Trophoblast cell (in vitro differentiated cells and primary cell): ENCODE results near the gene JMJD8. TPM values are rescaled to one million over a fixed set of nuclear protein-coding genes. Genes with fewer than 3 reads are reported as not detected.
A peak's percentile ranks its signal among the peaks of the same experiment; 100 is the strongest.

Source experiments
- DNase-seq, 2 donors: peaks; one replicate each; pipeline ENCODE4 v3.0.0-alpha.2; 2016
- H2AFZ ChIP-seq: 2 replicates; pipeline ENCODE4 v1.6.1; 2013; ENCODE audit warnings: low read length, moderate library complexity, mild to moderate bottlenecking; ENCODE audit not compliant: insufficient read depth, poor library complexity
- H2AK5ac ChIP-seq: 2 replicates; pipeline ENCODE4 v1.6.1; 2013; ENCODE audit warnings: mild to moderate bottlenecking, low read length
- H2BK120ac ChIP-seq: 2 replicates; pipeline ENCODE4 v1.6.1; 2013; ENCODE audit warnings: low read length, mild to moderate bottlenecking, moderate library complexity; ENCODE audit not compliant: insufficient read depth, poor library complexity
- H2BK12ac ChIP-seq: 2 replicates; pipeline ENCODE4 v1.6.1; 2013; ENCODE audit warnings: mild to moderate bottlenecking, low read length, moderate library complexity
- H2BK5ac ChIP-seq: 2 replicates; pipeline ENCODE4 v1.6.1; 2013; ENCODE audit warnings: low read length, low read depth, moderate library complexity, mild to moderate bottlenecking; ENCODE audit not compliant: poor library complexity
- H3K14ac ChIP-seq: 2 replicates; pipeline ENCODE4 v1.6.1; 2013; ENCODE audit warnings: mild to moderate bottlenecking, low read length
- H3K18ac ChIP-seq: 2 replicates; pipeline ENCODE4 v1.6.1; 2013; ENCODE audit warnings: mild to moderate bottlenecking, low read length
- H3K23ac ChIP-seq: 2 replicates; pipeline ENCODE4 v1.6.1; 2013; ENCODE audit warnings: low read length
- H3K27ac ChIP-seq: 2 replicates; pipeline ENCODE4 v1.5.1; 2013; ENCODE audit warnings: low read depth, mild to moderate bottlenecking, inconsistent platforms, low read length, moderate library complexity
- H3K27me3 ChIP-seq: 2 replicates; pipeline ENCODE4 v1.6.1; 2013; ENCODE audit warnings: inconsistent platforms, mild to moderate bottlenecking, low read length, moderate library complexity; ENCODE audit not compliant: insufficient read depth
- H3K36me3 ChIP-seq, 2 experiments: 1 replicate in 1 of 2; 2 replicates in 1 of 2; pipeline ENCODE4 v1.6.1; 2013; ENCODE audit warnings: low read length in 2 of 2, mild to moderate bottlenecking in 2 of 2, moderate library complexity in 1 of 2; ENCODE audit not compliant: insufficient read depth in 2 of 2, control insufficient read depth in 1 of 2
- H3K4ac ChIP-seq: 2 replicates; pipeline ENCODE4 v1.6.1; 2013; ENCODE audit warnings: low read depth, mild to moderate bottlenecking, low read length, moderate library complexity
- H3K4me1 ChIP-seq, 2 experiments: 1 replicate in 1 of 2; 2 replicates in 1 of 2; pipeline ENCODE4 v1.6.1; 2013; ENCODE audit warnings: low read length in 2 of 2, mild to moderate bottlenecking in 2 of 2, moderate library complexity in 1 of 2; ENCODE audit not compliant: insufficient read depth in 2 of 2, control insufficient read depth in 1 of 2
- H3K4me2 ChIP-seq: 2 replicates; pipeline ENCODE4 v1.6.1; 2013; ENCODE audit warnings: inconsistent platforms, mild to moderate bottlenecking, low read length, moderate library complexity
- H3K4me3 ChIP-seq: 2 replicates; pipeline ENCODE4 v1.5.1; 2013; ENCODE audit warnings: mild to moderate bottlenecking, low read depth, low read length, inconsistent platforms
- H3K79me1 ChIP-seq: one replicate; pipeline ENCODE4 v1.6.1; 2013; ENCODE audit warnings: low read length
- H3K79me2 ChIP-seq: 2 replicates; pipeline ENCODE4 v1.6.1; 2013; ENCODE audit warnings: low read length, mild to moderate bottlenecking; ENCODE audit not compliant: control insufficient read depth, insufficient read depth, poor library complexity
- H3K9ac ChIP-seq: 2 replicates; pipeline ENCODE4 v1.6.1; 2013; ENCODE audit warnings: mild to moderate bottlenecking, low read length
- H3K9me3 ChIP-seq: 2 replicates; pipeline ENCODE4 v1.6.1; 2013; ENCODE audit warnings: low read depth, mild to moderate bottlenecking, control low read depth, inconsistent platforms, low read length; ENCODE audit not compliant: insufficient read depth
- H4K12ac ChIP-seq: 2 replicates; pipeline ENCODE4 v1.6.1; 2013; ENCODE audit warnings: low read depth, mild to moderate bottlenecking, low read length, moderate library complexity
- H4K8ac ChIP-seq: 2 replicates; pipeline ENCODE4 v1.6.1; 2013; ENCODE audit warnings: low read depth, mild to moderate bottlenecking, low read length, moderate library complexity
- H4K91ac ChIP-seq: one replicate; pipeline ENCODE4 v1.6.1; 2013; ENCODE audit warnings: low read depth, mild to moderate bottlenecking, low read length, moderate library complexity
- whole genome bisulfite sequencing: extraction: QIAGEN DNeasy Blood & Tissue Kit; methylation state at CpG from one replicate; pipeline ENCODE4 v1.1.7; 2013; ENCODE audit warnings: missing lambda C conversion rate; ENCODE audit not compliant: insufficient read length, insufficient coverage; ENCODE audit errors: extremely low coverage; 5-methylcytosine and 5-hydroxymethylcytosine counted together
- polyA plus RNA-seq: library from polyadenylated mRNA; stranded (reverse); fragments of 200-250 nt; gene quantifications from 2 replicates; pipeline ENCODE4 v1.2.3, GENCODE V29; 2013

JMJD8 gene, protein sequence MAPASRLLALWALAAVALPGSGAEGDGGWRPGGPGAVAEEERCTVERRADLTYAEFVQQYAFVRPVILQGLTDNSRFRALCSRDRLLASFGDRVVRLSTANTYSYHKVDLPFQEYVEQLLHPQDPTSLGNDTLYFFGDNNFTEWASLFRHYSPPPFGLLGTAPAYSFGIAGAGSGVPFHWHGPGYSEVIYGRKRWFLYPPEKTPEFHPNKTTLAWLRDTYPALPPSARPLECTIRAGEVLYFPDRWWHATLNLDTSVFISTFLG
- 38.3 and 39.8 TPM in 2 replicates for polyA plus RNA-seq

DNA sequence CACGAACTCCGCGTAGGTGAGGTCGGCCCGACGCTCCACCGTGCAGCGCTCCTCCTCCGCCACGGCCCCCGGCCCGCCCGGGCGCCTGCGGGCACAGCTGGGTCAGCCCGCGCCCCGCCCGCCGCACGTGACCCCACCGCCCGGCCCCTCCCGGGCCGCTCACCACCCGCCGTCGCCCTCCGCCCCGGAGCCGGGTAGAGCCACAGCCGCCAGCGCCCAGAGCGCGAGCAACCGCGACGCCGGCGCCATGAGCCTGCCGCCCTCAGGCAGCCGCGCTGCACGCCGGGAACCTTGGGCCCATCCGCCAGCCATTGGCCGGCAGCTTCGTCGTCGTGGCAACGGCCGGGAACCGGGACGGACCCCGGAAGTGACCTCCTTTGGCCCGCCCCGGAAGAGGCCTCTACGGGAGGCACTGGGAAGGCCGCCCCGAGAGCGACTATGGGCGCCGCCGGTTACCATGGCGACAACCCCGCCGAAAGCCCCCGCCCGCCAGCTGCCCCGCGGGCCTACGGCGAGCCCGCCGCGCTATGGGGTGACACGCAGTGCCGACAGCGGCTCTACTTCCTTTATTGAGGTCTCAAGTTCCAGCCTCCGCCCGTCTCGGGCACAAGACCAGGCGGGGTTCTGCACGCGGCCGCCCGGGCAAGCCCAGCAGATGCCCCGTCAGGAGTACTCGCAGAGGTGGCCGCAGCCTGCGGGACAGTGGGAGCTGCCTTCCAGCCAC, at the start of gene JMJD8:
Gene JMJD8 (minus strand): TSS at position 264 of the 724 bp plus-strand sequence. CDS start 15 bp downstream, at position 249.
- peak within 1 kb of the TSS; percentile 81 for H3K9ac ChIP-seq
- peaks cover 24 to 32% of the 10 kb centered on the region in 2 experiments for H3K4me1 ChIP-seq
- peak; percentile 94 to 95 for DNase-seq
- peak within 1 kb of the TSS; percentile 90 for H3K4me2 ChIP-seq
- H3K9me3 ChIP-seq = peaks cover 6% of the 10 kb centered on the region
- H3K23ac ChIP-seq = no peak within 1 kb of the TSS
- peak within 1 kb of the TSS; percentile 60 for H3K18ac ChIP-seq
- peak within 1 kb of the TSS; percentile 59 for H3K27ac ChIP-seq
- H4K8ac ChIP-seq = peak within 1 kb of the TSS; percentile 92
- peak within 1 kb of the TSS; percentile 47 for H2BK5ac ChIP-seq
- no peaks in the 10 kb centered on the region for H3K27me3 ChIP-seq
- peak within 1 kb of the TSS; percentile 81 for H4K12ac ChIP-seq
- no CpG with 5 or more reads among the region's 91 CpGs for WGBS
- H3K14ac ChIP-seq = peak within 1 kb of the TSS; percentile 97
- peaks cover 54 to 57% of the 10 kb centered on the region in 2 experiments for H3K36me3 ChIP-seq
- peaks cover 14% of the 10 kb centered on the region for H3K79me1 ChIP-seq
- peak within 1 kb of the TSS; percentile 98 for H3K4me3 ChIP-seq
- peak within 1 kb of the TSS; percentile 92 for H4K91ac ChIP-seq
- peak within 1 kb of the TSS; percentile 18 for H3K4ac ChIP-seq
- H2AK5ac ChIP-seq = peak within 1 kb of the TSS; percentile 97
- peaks cover 21% of the 10 kb centered on the region for H3K79me2 ChIP-seq
- H2BK12ac ChIP-seq = no peak within 1 kb of the TSS
- peak within 1 kb of the TSS; percentile 70 for H2AFZ ChIP-seq
- peak within 1 kb of the TSS; percentile 55 for H2BK120ac ChIP-seq

DNA sequence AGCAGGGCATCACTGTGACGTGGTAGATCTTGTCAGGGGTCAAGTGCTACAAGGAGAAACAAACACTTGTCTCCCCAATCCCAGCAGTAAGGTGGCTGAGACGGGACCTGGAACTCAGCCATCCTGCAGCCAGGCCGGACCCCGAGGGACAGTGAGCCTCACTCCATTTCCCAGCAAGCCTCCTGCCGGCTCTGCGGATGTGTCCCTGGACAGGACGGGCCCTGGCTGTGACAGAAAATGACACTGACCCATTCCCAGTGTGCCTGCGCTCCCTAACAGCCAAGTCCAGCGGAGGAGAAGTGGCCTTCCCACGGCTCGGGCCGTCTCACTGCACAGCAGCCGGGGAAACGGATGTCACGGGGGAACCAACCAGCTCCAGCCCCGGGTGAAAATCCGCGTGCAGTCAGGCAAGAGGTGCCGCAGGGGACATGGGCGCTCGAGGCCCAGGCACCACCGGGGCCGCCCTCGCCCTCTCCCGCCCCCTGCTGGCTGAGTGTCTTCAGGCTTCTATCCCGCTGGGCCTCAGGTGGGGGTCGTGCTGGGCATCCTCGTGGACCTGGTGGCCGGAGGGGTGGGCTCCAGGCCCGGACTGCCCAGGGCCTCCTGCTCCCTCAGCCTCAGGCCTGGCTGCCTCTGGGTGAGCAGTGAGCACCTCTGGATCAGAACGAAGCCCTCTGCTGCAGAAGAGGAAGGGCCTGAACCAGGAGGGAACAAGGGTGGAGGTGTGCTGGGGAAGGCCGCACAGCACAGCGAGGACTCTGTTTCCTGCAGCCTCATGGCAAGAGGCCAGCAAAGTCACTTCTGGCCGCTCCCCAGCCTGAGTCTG, 49.5 kb upstream of the JMJD8 start:
- H3K4ac ChIP-seq = no peak overlapping the region
- no peak overlapping the region for H3K18ac ChIP-seq

DNA sequence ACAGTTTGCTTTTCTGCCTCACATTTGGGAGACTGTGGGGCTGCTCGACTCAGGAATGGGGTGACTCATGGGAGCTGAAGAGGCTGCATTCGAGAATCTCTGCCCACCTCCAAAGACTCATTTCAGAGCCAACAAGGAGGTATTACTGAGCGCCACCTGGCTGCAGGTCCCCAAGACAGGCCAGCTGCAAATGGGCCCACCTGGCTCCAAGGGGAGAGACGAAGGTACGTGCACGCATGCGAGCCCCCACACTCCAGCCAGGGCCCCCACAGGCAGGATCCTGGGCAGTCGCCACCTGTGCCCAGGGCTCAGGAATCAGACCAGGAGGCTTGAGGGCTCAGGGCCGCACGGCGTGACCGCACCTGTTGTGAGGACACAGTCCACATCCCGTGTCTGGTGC, 48.8 kb upstream of the JMJD8 start:
- no peaks in the 10 kb centered on the region for H3K79me2 ChIP-seq
- no CpG with 5 or more reads among the region's 13 CpGs for WGBS

More for the DNA sequence above, 49.5 kb upstream of the JMJD8 start:
- H2AK5ac ChIP-seq = no peak overlapping the region
- H3K79me2 ChIP-seq = no peaks in the 10 kb centered on the region
- H3K36me3 ChIP-seq = peaks cover 49 to 60% of the 10 kb centered on the region in 2 experiments
- DNase-seq = peak in 1 of 2 donors; percentile 50
- no peak overlapping the region for H3K4me2 ChIP-seq
- no peak overlapping the region for H4K8ac ChIP-seq
- no peaks in the 10 kb centered on the region for H3K9me3 ChIP-seq
- H3K14ac ChIP-seq = no peak overlapping the region
- H3K27ac ChIP-seq = no peak overlapping the region
- H4K12ac ChIP-seq = no peak overlapping the region
- peaks cover under 1% of the 10 kb centered on the region for H3K79me1 ChIP-seq
- no peak overlapping the region for H3K9ac ChIP-seq
- no peak overlapping the region for H2BK120ac ChIP-seq
- WGBS = no CpG with 5 or more reads among the region's 34 CpGs
- no peak overlapping the region for H4K91ac ChIP-seq
- no peaks in the 10 kb centered on the region for H3K27me3 ChIP-seq
- H2BK5ac ChIP-seq = no peak overlapping the region
- H3K23ac ChIP-seq = no peak overlapping the region
- H3K4me1 ChIP-seq = peaks cover under 1% of the 10 kb centered on the region in 2 experiments
- H2BK12ac ChIP-seq = no peak overlapping the region
- H2AFZ ChIP-seq = no peak overlapping the region
- no peak overlapping the region for H3K4me3 ChIP-seq

DNA sequence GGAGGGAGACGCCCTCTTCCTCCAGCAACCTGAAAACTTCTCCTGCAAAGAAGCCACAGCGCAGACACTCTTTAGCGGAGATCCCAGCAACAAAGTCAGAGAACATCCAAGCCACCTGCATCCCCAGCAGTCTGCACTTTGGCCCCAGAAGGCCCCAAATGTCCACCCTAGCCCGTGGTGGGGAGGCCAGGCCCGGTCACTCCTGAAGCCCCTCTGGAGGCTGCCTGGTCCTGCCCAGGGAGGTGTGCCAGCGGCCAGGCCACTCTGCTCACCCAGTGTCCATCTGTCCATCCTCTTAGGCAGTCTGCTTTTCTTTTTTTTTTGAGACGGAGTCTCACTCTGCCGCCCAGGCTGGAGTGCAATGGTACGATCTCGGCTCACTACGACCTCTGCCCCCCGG, 48.2 kb upstream of the JMJD8 start:
- Histone ChIP-seq H2AFZ (no peak overlapping the region), H3K27ac (no peak overlapping the region), H3K27me3 (peaks cover 5% of the 10 kb centered on the region), H3K4me1 (peaks cover 7 to 9% of the 10 kb centered on the region in 2 experiments), H3K4ac (no peak overlapping the region), H4K12ac (no peak overlapping the region), H3K23ac (no peak overlapping the region), H3K9me3 (no peaks in the 10 kb centered on the region), H3K4me3 (no peak overlapping the region), H2BK120ac (no peak overlapping the region), H2BK12ac (no peak overlapping the region), H3K36me3 (peaks cover 46 to 58% of the 10 kb centered on the region in 2 experiments), H4K91ac (no peak overlapping the region), H4K8ac (no peak overlapping the region), H3K79me2 (no peaks in the 10 kb centered on the region), H3K4me2 (no peak overlapping the region), H2BK5ac (no peak overlapping the region), H3K79me1 (peaks cover 3% of the 10 kb centered on the region), H2AK5ac (no peak overlapping the region), H3K9ac (no peak overlapping the region), H3K14ac (no peak overlapping the region), H3K18ac (no peak overlapping the region)
- DNase-seq = no peak
- no CpG with 5 or more reads among the region's 12 CpGs for WGBS

More for the DNA sequence above, 48.8 kb upstream of the JMJD8 start:
- Histone ChIP-seq H2BK5ac (no peak overlapping the region), H3K18ac (no peak overlapping the region), H3K27me3 (no peaks in the 10 kb centered on the region), H4K12ac (no peak overlapping the region), H2AK5ac (no peak overlapping the region), H3K4me1 (peaks cover 3% of the 10 kb centered on the region in 2 experiments), H4K91ac (no peak overlapping the region), H4K8ac (no peak overlapping the region), H3K9ac (no peak overlapping the region), H3K23ac (no peak overlapping the region), H3K27ac (no peak overlapping the region), H3K4me2 (no peak overlapping the region), H3K36me3 (peaks cover 49 to 58% of the 10 kb centered on the region in 2 experiments), H2BK12ac (no peak overlapping the region), H3K79me1 (peaks cover 3% of the 10 kb centered on the region), H3K4ac (no peak overlapping the region), H2AFZ (no peak overlapping the region), H3K14ac (no peak overlapping the region), H3K9me3 (no peaks in the 10 kb centered on the region), H3K4me3 (no peak overlapping the region), H2BK120ac (no peak overlapping the region)
- no peak for DNase-seq
